Large intestine (tissue), 3 donors: ENCODE results near the gene SHROOM4. TPM values are rescaled to one million over a fixed set of nuclear protein-coding genes. Genes with fewer than 3 reads are reported as not detected.

ENCODE experiments used
- DNase-seq, 2 donors: peaks; one replicate each; pipeline versions ENCODE4 v3.0.0 to v3.0.0-alpha.2; 2013
- H3K27ac ChIP-seq: one replicate; pipeline ENCODE4 v1.5.1; 2013; ENCODE audit warnings: low read length
- H3K27me3 ChIP-seq: 2 replicates; pipeline ENCODE4 v1.6.1; 2013; ENCODE audit warnings: low read length; ENCODE audit not compliant: control insufficient read depth, insufficient read depth
- H3K36me3 ChIP-seq: 2 replicates; pipeline ENCODE4 v1.6.1; 2013; ENCODE audit warnings: low read length; ENCODE audit not compliant: control insufficient read depth, insufficient read depth
- H3K4me1 ChIP-seq: one replicate; pipeline ENCODE4 v1.6.1; 2013; ENCODE audit warnings: low read length; ENCODE audit not compliant: control insufficient read depth, insufficient read depth
- H3K4me3 ChIP-seq: one replicate; pipeline ENCODE4 v1.5.1; 2013; ENCODE audit warnings: low read length
- H3K9me3 ChIP-seq: one replicate; pipeline ENCODE4 v1.6.1; 2013; ENCODE audit warnings: mild to moderate bottlenecking, low read depth, low read length, moderate library complexity; ENCODE audit not compliant: control insufficient read depth
- WGBS: methylation state at CpG from one replicate; pipeline ENCODE4 v1.1.5; 2013; ENCODE audit warnings: low lambda C conversion rate; ENCODE audit not compliant: insufficient coverage; 5-methylcytosine and 5-hydroxymethylcytosine counted together
- polyA plus RNA-seq: library from polyadenylated mRNA; unstranded; fragments of 120-200 nt; gene quantifications from one replicate; pipeline ENCODE4 v1.2.1, GENCODE V29; 2013

SHROOM4 gene
- polyA plus RNA-seq, 1 donor: 4.5 TPM

DNA sequence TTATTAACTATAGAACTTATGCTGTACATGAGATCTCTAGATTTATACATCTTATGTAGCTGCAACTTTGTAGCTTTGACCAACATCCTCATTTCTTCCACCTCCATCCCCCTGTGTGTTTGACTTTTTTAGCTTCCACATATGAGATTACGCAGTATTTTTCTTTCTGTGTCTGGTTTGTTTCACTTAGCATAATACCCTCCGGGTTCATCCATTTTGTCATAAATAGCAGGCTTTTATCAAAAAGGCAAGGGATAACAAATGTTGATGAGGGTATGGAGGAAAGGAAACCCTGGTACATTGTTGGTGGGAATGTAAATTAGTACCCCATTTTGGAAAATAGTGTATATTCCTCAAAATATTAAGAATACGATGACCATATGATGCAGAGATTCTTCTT lies 227.0 kb downstream of the SHROOM4 start:
- Histone ChIP-seq H3K27me3 (no peaks in the 10 kb centered on the region), H3K27ac (no peak overlapping the region), H3K4me1 (no peaks in the 10 kb centered on the region), H3K9me3 (no peaks in the 10 kb centered on the region), H3K36me3 (no peaks in the 10 kb centered on the region), H3K4me3 (no peak overlapping the region)
- 100% methylated on average over 1 of the region's 3 CpGs for WGBS
- DNase-seq: no peak

DNA sequence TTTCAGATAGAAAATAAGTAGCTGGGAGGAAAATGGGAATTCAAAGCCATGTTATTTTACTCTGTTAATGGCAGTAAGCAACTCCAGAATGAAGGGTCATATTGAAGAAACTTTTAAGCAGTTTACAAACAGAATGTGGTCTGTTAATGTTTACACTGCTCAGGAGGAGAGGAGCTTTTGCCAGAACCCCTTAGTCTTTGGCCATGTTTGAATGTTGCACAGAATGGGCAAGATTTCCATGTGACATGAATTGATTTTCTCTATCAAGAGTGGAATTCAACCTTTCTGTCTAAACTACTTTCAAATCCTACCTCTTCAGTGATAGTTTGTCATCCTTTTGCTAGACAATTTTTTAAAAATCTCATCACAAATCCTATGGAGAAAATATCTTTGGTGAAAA lies 227.6 kb downstream of the SHROOM4 start:
- Histone ChIP-seq H3K9me3 (no peaks in the 10 kb centered on the region), H3K4me3 (no peak overlapping the region), H3K4me1 (no peaks in the 10 kb centered on the region), H3K27ac (no peak overlapping the region), H3K27me3 (no peaks in the 10 kb centered on the region), H3K36me3 (no peaks in the 10 kb centered on the region)
- DNase-seq: no peak

DNA sequence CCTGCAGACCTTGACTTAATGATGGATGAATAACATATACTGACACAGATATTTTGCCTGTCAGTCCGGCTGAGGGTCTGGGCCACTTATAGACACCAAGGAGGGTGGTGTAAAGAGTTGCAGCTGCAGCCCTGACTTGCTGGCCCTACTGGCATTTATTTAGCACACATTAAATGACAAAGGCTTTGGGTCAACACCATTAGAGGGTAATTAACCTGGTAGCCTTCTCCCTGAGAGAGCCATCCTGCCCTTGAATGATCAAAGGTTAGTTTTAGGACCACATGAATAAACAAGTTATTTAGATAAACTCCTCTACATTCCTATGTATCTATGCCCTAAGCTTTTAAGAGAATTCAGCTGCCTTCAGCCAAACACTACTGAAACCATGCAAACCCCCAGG lies 232.6 kb downstream of the SHROOM4 start:
- Histone ChIP-seq H3K4me1 (no peaks in the 10 kb centered on the region), H3K4me3 (no peak overlapping the region), H3K36me3 (no peaks in the 10 kb centered on the region), H3K9me3 (no peaks in the 10 kb centered on the region), H3K27ac (no peak overlapping the region), H3K27me3 (no peaks in the 10 kb centered on the region)
- no CpG with 5 or more reads among the region's 1 CpG for WGBS
- no peak for DNase-seq

DNA sequence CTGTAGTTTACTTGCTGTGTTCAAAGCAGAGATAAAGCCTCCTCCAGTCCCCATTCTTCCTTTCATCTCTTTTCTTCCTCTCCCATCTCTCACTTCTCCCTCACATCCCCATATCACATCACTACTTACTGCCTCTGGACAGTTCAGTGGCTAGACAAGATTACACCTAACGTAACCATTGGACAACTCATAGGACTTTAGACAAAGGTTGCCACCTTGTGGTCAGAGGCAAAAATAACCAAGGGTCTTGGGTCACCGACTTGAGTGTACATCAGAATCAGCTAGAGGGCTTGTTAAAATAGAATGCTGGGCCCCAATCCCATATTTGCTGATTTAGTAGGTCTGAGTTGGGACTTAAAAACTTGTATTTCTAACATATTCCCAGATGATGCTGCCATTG lies 234.0 kb downstream of the SHROOM4 start:
- DNase-seq: peak; percentile 17 to 38
- Histone ChIP-seq H3K36me3 (no peaks in the 10 kb centered on the region), H3K27ac (no peak overlapping the region), H3K4me3 (no peak overlapping the region), H3K9me3 (no peaks in the 10 kb centered on the region), H3K27me3 (no peaks in the 10 kb centered on the region), H3K4me1 (no peaks in the 10 kb centered on the region)
- no CpG with 5 or more reads among the region's 2 CpGs for WGBS

DNA sequence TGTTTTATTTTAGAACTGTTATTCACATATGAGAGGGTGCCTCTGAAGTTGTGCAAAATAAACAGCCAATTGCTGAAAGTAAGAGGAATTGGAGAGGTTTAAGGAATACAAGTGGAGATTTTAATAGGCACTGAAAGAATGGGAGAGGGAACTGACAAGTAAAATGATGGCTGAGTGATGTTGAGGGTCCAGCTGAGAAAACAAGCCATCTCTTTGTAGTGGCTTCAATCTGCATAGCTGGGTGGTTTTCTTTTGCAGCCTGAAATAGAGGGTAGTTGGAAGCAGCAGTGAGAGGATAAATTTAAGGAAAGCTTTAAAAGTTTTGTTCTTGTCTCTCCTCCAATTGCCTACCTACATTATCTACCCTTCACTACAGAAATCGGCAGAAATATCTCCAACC lies 236.7 kb downstream of the SHROOM4 start:
- no peaks in the 10 kb centered on the region for H3K4me1 ChIP-seq
- no peaks in the 10 kb centered on the region for H3K36me3 ChIP-seq
- no peak overlapping the region for H3K27ac ChIP-seq
- H3K9me3 ChIP-seq: no peaks in the 10 kb centered on the region
- H3K27me3 ChIP-seq: no peaks in the 10 kb centered on the region
- H3K4me3 ChIP-seq: no peak overlapping the region
- no CpG with 5 or more reads among the region's 1 CpG for WGBS
- no peak for DNase-seq

GRCh38 chrX:50567636-50568035 lies 246.4 kb downstream of the SHROOM4 start:
- Histone ChIP-seq H3K9me3 (no peaks in the 10 kb centered on the region), H3K27ac (no peak overlapping the region), H3K36me3 (no peaks in the 10 kb centered on the region), H3K4me3 (no peak overlapping the region), H3K27me3 (no peaks in the 10 kb centered on the region), H3K4me1 (no peaks in the 10 kb centered on the region)
- WGBS: no CpG with 5 or more reads among the region's 1 CpG
- DNase-seq: no peak

DNA sequence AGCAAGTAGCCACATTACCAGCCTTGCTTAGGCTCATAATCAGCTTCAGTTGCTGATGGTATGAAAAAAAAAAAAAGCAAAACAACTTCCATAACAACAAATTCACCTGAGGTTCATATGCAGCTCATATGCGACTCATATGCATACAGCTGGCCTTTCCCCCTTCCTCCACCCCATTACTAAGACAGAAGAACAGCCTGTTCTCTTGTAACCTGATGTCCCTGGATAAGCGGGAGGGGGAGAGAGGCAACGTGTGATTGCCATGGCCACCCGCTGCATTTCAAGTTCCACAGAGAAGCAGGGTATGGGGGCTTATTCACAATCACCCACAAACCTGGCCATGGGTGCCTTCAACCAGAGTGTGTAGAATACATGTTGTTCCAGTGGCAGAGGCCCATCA lies 248.3 kb downstream of the SHROOM4 start:
- Histone ChIP-seq H3K27me3 (no peaks in the 10 kb centered on the region), H3K36me3 (no peaks in the 10 kb centered on the region), H3K27ac (no peak overlapping the region), H3K4me1 (no peaks in the 10 kb centered on the region), H3K4me3 (no peak overlapping the region), H3K9me3 (no peaks in the 10 kb centered on the region)
- no CpG with 5 or more reads among the region's 4 CpGs for WGBS
- DNase-seq: no peak

Other genes with a start within 250 kb of the SHROOM4 start
- gene BMP15, start 96.5 kb upstream of the SHROOM4 start, polyA plus RNA-seq: not detected